IPS-20b (cell line): ENCODE measurements around the gene FAM184B.

ENCODE experiments used
- H3K27ac ChIP-seq: one replicate; pipeline ENCODE4 v1.5.1; 2013; ENCODE audit warnings: low read length
- H3K27me3 ChIP-seq: 2 replicates; pipeline ENCODE4 v1.6.1; 2013; ENCODE audit warnings: mild to moderate bottlenecking, low read length, inconsistent platforms; ENCODE audit not compliant: insufficient read depth
- H3K36me3 ChIP-seq: 2 replicates; pipeline ENCODE4 v1.6.1; 2013; ENCODE audit warnings: low read depth, mild to moderate bottlenecking, inconsistent platforms, low read length, moderate library complexity; ENCODE audit not compliant: insufficient read depth
- H3K4me1 ChIP-seq: 2 replicates; pipeline ENCODE4 v1.6.1; 2013; ENCODE audit warnings: mild to moderate bottlenecking, control low read depth, inconsistent platforms, low read length, moderate library complexity; ENCODE audit not compliant: insufficient read depth
- H3K4me3 ChIP-seq: 2 replicates; pipeline ENCODE4 v1.5.1; 2013; ENCODE audit warnings: mild to moderate bottlenecking, low read length, inconsistent platforms
- H3K9ac ChIP-seq: 2 replicates; pipeline ENCODE4 v1.6.1; 2013; ENCODE audit warnings: low read depth, mild to moderate bottlenecking, inconsistent platforms, low read length, moderate library complexity
- H3K9me3 ChIP-seq: 2 replicates; pipeline ENCODE4 v1.6.1; 2013; ENCODE audit warnings: mild to moderate bottlenecking, low read depth, low read length, inconsistent platforms; ENCODE audit not compliant: insufficient read depth

Gene FAM184B

DNA sequence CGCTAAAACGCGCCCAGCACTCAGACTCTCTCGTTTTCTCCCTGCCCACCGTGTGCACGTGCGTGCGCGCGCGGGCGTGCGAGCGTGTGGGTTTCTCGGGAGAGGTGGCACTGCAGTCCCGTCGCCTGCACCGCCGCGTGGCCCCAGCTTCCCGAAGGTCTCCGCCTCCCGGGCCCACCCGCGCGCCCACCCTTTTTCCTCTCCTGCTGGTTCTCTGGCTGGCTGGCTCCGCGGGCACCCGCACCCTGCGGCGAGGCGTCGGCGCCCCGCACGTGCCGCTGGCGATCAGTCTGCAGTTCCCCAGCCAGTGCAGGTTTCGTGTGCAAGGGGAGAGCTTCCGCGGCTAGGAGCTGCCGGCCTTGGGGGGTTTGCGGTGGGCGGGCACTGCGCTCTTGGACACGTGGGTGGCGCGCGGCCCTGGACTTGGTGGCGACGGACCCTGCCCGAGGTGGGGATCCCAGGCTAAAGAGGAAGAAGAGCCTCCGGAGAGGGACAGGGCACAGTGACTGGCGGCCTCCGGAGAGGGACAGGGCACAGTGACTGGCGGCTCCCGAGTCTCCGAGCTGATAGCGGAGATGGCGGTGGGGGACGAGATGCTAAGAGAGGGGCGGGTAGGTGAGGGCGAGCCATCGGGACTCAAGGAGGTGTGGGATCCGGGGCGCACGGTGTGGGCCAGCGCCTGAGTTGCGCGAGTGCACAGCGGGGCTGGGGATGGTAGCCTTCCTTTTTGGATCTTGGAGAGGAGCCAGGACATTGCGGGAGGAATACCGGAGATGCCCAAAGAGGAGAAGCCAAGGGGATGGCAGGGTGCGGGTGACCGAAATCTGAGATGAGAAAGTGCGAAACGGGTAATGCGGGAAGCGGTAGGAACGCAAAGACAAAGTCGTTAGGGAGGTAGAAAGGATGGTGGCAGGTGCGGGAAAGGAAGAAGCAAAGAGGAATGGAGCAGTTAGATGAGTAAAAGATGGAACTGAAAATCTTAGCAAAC, at the start of gene FAM184B:
Gene FAM184B, minus strand, starts transcription at position 322 of the 988 bp plus-strand sequence. CDS start 322 bp downstream, outside the sequence.
- Histone ChIP-seq H3K27ac (no peak within 1 kb of the TSS), H3K4me1 (0 out of 2 replicates have a peak, but pooled peaks cover 2% of the 10 kb centered on the region), H3K27me3 (peaks cover 52% of the 10 kb centered on the region), H3K9ac (peak within 1 kb of the TSS; percentile 30; the same call in 1 of the 2 replicates), H3K9me3 (no peaks in the 10 kb centered on the region), H3K4me3 (peak within 1 kb of the TSS; percentile 66), H3K36me3 (no peaks in the 10 kb centered on the region)

DNA sequence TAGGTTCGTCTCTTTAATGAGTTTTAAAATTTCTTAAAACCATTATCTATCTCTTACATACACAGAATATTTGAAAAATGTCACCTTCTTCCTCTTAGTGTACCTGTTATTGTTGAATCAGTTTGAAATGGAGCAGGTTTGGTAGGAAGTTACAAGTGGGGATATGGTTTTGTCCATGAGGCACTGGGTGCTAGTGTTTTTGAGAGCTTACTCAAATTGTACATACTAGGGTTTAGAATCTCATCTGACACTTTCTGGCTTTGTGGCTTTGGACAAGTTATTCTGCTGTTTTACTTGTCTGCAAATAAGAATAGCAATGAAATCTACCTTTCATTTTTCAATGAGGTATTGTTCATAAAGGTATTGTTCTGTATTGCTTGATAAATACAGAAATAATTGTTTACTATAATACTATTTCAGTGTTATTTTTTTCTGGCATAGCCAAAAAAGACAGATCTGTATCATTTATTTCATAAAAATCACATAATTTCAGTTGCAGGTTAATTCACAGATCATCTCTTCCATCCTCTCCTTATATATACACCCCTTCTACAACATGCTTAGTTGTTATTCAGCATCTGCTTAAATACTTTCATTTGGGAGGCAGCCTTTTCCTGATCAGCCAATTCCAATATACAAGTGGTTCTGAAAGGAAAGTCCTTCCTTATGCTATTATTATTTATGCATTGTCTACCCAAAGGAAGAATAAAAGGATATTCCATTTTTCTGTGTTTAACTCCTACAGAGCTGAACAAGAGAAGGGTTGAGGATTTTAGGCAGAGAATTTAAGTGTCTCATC, 42.6 kb upstream of the FAM184B start:
- Histone ChIP-seq H3K9ac (no peak overlapping the region), H3K27ac (no peak overlapping the region), H3K27me3 (no peaks in the 10 kb centered on the region), H3K4me3 (no peak overlapping the region), H3K36me3 (peaks cover 95% of the 10 kb centered on the region), H3K9me3 (no peaks in the 10 kb centered on the region), H3K4me1 (peaks cover 5% of the 10 kb centered on the region; the same call in 1 of the 2 replicates)

DNA sequence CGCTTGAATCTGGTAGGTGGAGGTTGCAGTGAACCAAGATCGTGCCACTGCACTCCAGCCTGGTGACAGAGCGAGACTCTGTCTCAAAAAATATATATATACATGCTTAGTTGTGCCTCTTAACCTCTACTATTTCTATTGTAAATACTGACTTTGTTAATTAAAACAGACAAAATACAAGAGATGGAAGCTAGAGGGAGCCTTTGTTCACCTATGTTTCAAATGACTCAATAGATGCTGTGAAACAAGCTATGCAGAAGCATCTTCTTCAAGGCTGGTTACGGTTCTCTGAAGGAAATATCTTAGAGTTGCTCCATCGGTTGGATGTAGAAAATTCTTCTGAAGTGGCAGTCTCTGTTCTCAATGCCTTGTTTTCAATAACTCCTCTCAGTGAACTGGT, 35.6 kb upstream of the FAM184B start:
- Histone ChIP-seq H3K27ac (no peak overlapping the region), H3K4me3 (no peak overlapping the region), H3K36me3 (peaks cover 77% of the 10 kb centered on the region), H3K27me3 (no peaks in the 10 kb centered on the region), H3K9me3 (no peaks in the 10 kb centered on the region), H3K4me1 (no peaks in the 10 kb centered on the region; the same call in 1 of the 2 replicates), H3K9ac (no peak overlapping the region)

DNA sequence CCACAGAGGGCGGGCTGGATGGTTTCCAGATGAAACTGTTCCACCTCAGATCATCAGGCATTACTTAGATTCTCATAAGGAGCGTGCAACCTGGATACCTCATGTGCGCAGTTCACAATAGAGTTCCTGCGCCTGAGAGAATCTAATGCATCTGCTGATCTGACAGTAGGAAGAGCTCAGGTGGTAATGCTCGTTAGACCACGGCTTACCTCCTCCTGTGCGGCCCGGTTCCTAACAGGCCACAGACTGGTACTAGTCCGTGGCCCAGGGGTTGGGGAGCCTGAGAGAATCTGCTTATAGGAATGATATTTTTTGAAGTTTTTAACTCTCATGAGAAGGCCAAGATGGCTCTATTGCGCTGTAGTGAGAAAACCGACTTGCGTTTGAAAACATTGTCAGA, 34.7 kb upstream of the FAM184B start:
- H3K36me3 ChIP-seq = peaks cover 70% of the 10 kb centered on the region
- no peaks in the 10 kb centered on the region for H3K9me3 ChIP-seq
- H3K4me1 ChIP-seq = no peaks in the 10 kb centered on the region; the same call in 1 of the 2 replicates
- H3K27me3 ChIP-seq = no peaks in the 10 kb centered on the region
- H3K27ac ChIP-seq = no peak overlapping the region
- H3K4me3 ChIP-seq = no peak overlapping the region
- no peak overlapping the region for H3K9ac ChIP-seq

DNA sequence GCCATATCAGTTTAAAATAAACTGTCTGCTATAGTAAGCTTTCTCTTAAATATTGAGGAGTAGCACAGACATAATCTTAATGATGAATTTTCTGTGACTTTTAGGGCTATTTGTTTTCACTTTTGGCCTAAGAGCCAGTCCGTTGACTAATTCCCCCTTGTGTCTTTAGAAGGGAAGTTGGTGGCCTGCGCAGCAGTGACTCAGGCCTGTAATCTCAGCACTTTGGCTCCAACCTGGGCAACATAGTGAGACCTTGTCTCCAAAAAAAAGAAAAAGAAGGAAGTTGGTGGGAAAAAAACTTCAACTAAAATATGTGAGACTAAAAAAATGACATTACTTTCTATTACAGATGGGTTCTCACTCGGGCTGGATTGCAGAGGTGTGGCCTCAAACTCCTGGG, 32.7 kb upstream of the FAM184B start:
- Histone ChIP-seq H3K36me3 (peaks cover 52% of the 10 kb centered on the region), H3K9ac (no peak overlapping the region), H3K4me3 (no peak overlapping the region), H3K9me3 (no peaks in the 10 kb centered on the region), H3K27ac (no peak overlapping the region), H3K27me3 (no peaks in the 10 kb centered on the region), H3K4me1 (no peaks in the 10 kb centered on the region; the same call in 1 of the 2 replicates)

DNA sequence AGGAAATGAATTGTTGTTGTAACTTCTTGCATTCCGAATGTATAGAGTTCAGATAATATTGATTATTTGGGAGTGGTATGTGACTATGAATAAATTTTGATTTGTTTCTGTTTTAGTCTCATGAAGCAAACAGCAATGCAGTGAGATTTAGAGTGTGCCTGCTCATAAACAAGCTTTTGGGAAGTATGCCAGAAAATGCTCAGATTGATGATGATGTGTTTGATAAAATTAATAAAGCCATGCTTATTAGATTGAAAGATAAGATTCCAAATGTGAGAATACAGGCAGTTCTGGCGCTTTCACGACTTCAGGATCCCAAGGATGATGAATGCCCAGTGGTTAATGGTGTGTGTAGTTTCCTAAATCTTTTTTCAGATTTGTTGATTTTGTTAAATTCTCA, 31.4 kb upstream of the FAM184B start:
- H3K27me3 ChIP-seq = no peaks in the 10 kb centered on the region
- peaks cover 45% of the 10 kb centered on the region for H3K36me3 ChIP-seq
- no peak overlapping the region for H3K27ac ChIP-seq
- peak overlapping the region; percentile 99 for H3K4me3 ChIP-seq
- H3K9me3 ChIP-seq = no peaks in the 10 kb centered on the region
- H3K4me1 ChIP-seq = peaks cover 5% of the 10 kb centered on the region; the same call in 1 of the 2 replicates
- H3K9ac ChIP-seq = peak overlapping the region; percentile 99; the same call in 1 of the 2 replicates

DNA sequence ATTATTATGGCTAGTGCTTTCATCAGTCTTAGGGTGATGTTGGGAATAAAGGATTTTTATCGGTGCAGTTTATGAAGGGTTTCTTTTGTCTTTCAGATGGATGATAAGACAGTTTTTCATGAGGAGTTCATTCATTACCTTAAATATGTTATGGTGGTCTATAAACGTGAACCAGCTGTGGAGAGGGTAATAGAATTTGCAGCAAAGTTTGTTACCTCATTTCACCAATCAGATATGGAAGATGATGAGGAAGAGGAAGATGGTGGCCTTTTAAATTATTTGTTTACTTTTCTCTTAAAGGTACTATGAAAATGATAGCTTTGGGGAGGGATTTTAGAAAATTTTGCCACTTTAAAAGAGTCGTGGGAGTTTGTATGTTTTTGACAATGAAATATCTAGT, 30.7 kb upstream of the FAM184B start:
- Histone ChIP-seq H3K9me3 (no peaks in the 10 kb centered on the region), H3K27ac (no peak overlapping the region), H3K36me3 (peaks cover 44% of the 10 kb centered on the region), H3K9ac (peak overlapping the region; percentile 99), H3K4me1 (peaks cover 12% of the 10 kb centered on the region), H3K27me3 (no peaks in the 10 kb centered on the region), H3K4me3 (peak overlapping the region; percentile 99)

DNA sequence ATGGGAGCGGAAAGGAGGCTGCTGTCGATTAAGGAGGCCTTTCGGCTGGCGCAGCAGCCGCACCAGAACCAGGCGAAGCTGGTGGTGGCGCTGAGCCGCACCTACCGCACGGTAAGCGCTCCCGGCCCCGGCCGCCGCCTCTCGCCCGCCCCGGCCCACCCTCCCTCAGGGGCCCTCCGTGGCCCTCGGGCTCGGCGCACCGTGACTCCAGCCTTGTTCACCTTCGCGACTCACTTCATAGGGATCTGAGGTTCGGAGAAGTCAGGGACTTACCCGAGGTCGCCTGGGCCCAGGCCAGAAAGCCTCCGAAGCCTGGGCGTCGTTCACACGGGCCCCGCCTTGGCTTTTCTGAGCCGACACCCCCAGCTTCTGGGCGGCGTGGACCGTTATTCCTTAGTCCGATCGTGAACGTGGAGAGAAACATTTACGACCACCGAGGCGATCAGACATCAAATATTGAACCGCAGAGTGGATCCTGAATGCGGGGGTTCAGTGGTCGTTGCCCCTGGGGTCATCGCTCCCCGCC, 29.7 kb upstream of the FAM184B start:
- Histone ChIP-seq H3K27ac (peak overlapping the region; percentile 9), H3K36me3 (peaks cover 37% of the 10 kb centered on the region), H3K27me3 (no peaks in the 10 kb centered on the region), H3K9me3 (no peaks in the 10 kb centered on the region), H3K4me1 (peaks cover 18% of the 10 kb centered on the region), H3K9ac (peak overlapping the region; percentile 99), H3K4me3 (peak overlapping the region; percentile 99)

DNA sequence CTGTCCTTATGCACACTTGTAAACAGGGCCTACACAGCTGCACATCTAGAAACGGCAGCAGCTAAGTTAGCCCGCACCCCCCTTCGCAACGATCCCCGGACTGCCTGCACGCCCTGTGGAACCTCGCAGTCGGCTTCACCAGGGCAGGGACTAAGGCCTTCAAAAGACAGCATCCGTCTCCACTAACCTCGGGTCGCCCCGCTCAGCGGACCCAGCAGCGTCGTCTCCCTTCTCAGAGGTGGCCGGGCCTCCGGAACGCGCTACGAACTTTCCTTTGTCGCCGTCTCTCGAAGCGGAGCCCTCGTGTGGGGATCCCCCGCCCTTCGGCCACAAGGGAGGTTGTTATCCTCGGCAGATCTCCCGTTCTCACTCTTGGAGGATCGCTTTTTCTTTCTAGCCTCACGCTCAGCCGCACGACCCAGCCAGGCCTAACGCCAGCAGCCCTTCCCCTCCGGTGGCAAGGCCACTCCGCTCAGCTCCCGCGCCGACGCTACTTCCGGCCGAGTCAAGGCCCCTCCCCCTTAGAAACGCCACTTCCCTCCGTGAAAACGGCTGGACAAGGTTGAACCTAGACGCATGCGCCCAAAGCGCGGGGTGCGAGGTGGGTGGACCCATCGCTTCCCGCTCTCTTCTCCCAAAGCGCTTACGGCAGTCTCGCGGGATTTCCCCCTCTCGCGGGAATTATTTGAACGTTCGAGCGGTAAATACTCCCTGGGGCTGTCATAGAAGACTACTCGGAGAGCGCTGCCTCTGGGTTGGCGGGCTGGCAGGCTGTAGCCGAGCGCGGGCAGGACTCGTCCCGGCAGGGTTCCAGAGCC, 29.0 kb upstream of the FAM184B start, which contains the start of the genes DCAF16 and NCAPG:
Gene DCAF16, minus strand, starts transcription at position 498 of the 818 bp plus-strand sequence. CDS start 6,616 bp downstream, outside the sequence.
Gene NCAPG, plus strand, starts transcription at position 720 of the 818 bp plus-strand sequence. CDS start 99 bp downstream, outside the sequence.
- H3K9ac ChIP-seq = peak within 1 kb of the TSS; percentile 99
- peak within 1 kb of the TSS; percentile 99 for H3K4me3 ChIP-seq
- H3K36me3 ChIP-seq = peaks cover 36% of the 10 kb centered on the region
- peak within 1 kb of the TSS; percentile 89 for H3K27ac ChIP-seq
- H3K4me1 ChIP-seq = peaks cover 18% of the 10 kb centered on the region
- no peaks in the 10 kb centered on the region for H3K27me3 ChIP-seq
- no peaks in the 10 kb centered on the region for H3K9me3 ChIP-seq

DNA sequence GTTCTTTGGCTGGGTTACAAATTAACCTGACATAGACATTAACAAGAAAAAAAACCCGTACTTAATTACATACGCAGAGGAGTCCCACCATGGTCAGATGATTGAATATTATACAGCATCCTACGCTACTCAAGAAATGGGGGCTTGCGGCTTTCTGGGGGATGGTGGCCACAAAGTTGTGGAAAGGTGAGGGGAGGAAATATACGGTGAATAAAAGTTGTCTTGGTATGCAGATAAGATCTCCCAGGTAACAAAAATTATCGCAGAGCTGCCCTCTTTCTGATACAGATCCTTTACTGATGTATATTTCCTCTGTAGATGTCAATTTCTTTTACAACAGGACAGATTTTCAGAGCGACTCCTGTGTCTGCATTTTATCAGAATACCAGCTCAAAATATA, 28.2 kb upstream of the FAM184B start:
- Histone ChIP-seq H3K9me3 (no peaks in the 10 kb centered on the region), H3K9ac (peak overlapping the region; percentile 99), H3K27ac (peak overlapping the region; percentile 89), H3K36me3 (peaks cover 35% of the 10 kb centered on the region), H3K4me3 (peak overlapping the region; percentile 99), H3K4me1 (peaks cover 18% of the 10 kb centered on the region), H3K27me3 (no peaks in the 10 kb centered on the region)
